HepG2 (cell line): ENCODE results near the gene PLPP3. TPM values are rescaled to one million over a fixed set of nuclear protein-coding genes. Genes with fewer than 3 reads are reported as not detected.
A peak's percentile ranks its signal among the peaks of the same experiment; 100 is the strongest.

Experiments
- ATAC-seq: fragments of 200-7000 bp; cut with Tn5 transposase; 3 replicates; pipeline ENCODE4 v1.9.1; 2020; ENCODE audit warnings: mild to moderate bottlenecking, moderate library complexity
- BruUV-seq: library from RNA; stranded (reverse); fragments of 400-500 nt; replicated peaks from 2 replicates; lab custom pipeline; 2021; lab: Mats Ljungman, UMichigan
- CTCF ChIA-PET: fragments of 300-600 bp; formaldehyde crosslinking; extraction: SDS; loops from one replicate; lab custom pipeline; 2021; ENCODE audit warnings: low total read pairs, inconsistent platforms, low intra/inter-chr PET ratio; lab: Yijun Ruan, JAX
- POLR2A ChIA-PET: fragments of 350-600 bp; sonication (Branson Sonifier 250); formaldehyde crosslinking; loops from one replicate; lab custom pipeline; 2020; ENCODE audit warnings: antibody characterized with exemption, inconsistent platforms; lab: Yijun Ruan, JAX
- DNase-seq: peaks from one replicate; pipeline ENCODE4 v3.0.0-alpha.2; 2015; ENCODE audit warnings: low spot score
- FAIRE-seq: peaks from 3 replicates; lab custom pipeline; 2011; peaks lifted over from hg19 to GRCh38; lab: Jason Lieb, UNC
- H2AFZ ChIP-seq: one replicate; pipeline ENCODE4 v1.6.1; 2011; ENCODE audit warnings: low read length, inconsistent platforms
- H3K27ac ChIP-seq: fragments of 300-600 bp; 3 replicates; pipeline ENCODE4 v1.8.0; 2011; ENCODE audit warnings: mixed run types, mild to moderate bottlenecking, mixed read lengths, low read length, inconsistent platforms; ENCODE audit not compliant: insufficient read depth; ENCODE audit errors: extremely low read length
- H3K27me3 ChIP-seq, 2 experiments: fragments of 200-600 bp in 1 of 2; 2 replicates in 1 of 2; 3 replicates in 1 of 2; pipeline versions ENCODE4 v1.6.0 to v1.8.0; 2011; ENCODE audit warnings: low read length in 2 of 2, mild to moderate bottlenecking in 2 of 2, moderate library complexity in 2 of 2, inconsistent platforms in 1 of 2; ENCODE audit not compliant: insufficient read depth in 2 of 2, control insufficient read depth in 1 of 2
- H3K36me3 ChIP-seq, 2 experiments: fragments of 200-600 bp in 1 of 2; replicated peaks in 1 of 2; 2 replicates in 1 of 2; 3 replicates in 1 of 2; pipeline versions ENCODE4 v1.5.1 to v1.8.0; 2011; ENCODE audit warnings: low read length in 2 of 2, inconsistent platforms in 1 of 2; ENCODE audit not compliant: insufficient read depth in 2 of 2, control insufficient read depth in 1 of 2
- H3K4me1 ChIP-seq: 2 replicates; pipeline ENCODE4 v1.5.1; 2012; ENCODE audit warnings: low read length, inconsistent platforms; ENCODE audit not compliant: insufficient read depth
- H3K4me2 ChIP-seq: 2 replicates; pipeline ENCODE4 v1.6.0; 2011; ENCODE audit warnings: low read depth, low read length, inconsistent platforms
- H3K4me3 ChIP-seq, 3 experiments: fragments of 200-600 bp in 1 of 3; sonication (generic), shearing (Covaris generic) in 1 of 3; replicated peaks in 1 of 3; 2 replicates each; pipeline ENCODE4 v1.5.1; 2011 to 2016; ENCODE audit warnings: low read length in 3 of 3, inconsistent platforms in 2 of 3, low read depth in 2 of 3, mild to moderate bottlenecking in 2 of 3, control low read depth in 1 of 3, mixed read lengths in 1 of 3; ENCODE audit not compliant: insufficient read depth in 1 of 3
- H3K79me2 ChIP-seq: one replicate; pipeline ENCODE4 v1.6.1; 2011; ENCODE audit warnings: low read length, inconsistent platforms; ENCODE audit not compliant: insufficient read depth
- H3K9ac ChIP-seq: 2 replicates; pipeline ENCODE4 v1.6.0; 2011; ENCODE audit warnings: mild to moderate bottlenecking, low read depth, low read length, inconsistent platforms; ENCODE audit not compliant: insufficient read depth
- H3K9me3 ChIP-seq: 2 replicates; pipeline ENCODE4 v1.5.1; 2012; ENCODE audit warnings: mild to moderate bottlenecking, low read length
- H4K20me1 ChIP-seq: 2 replicates; pipeline ENCODE4 v1.6.0; 2011; ENCODE audit warnings: inconsistent platforms, mild to moderate bottlenecking, low read length, moderate library complexity; ENCODE audit not compliant: insufficient read depth
- CBX2 ChIP-seq, 2 experiments: fragments of 200-600 bp in 1 of 2; sonication (generic); formaldehyde crosslinking in 1 of 2; IDR thresholded peaks; 2 replicates each; pipeline versions ENCODE4 v1.7.0 to v1.8.1; 2018 to 2022; ENCODE audit warnings: low read depth in 2 of 2, low read length in 1 of 2, mild to moderate bottlenecking in 1 of 2, missing genetic modification reagents in 1 of 2
- CHD4 ChIP-seq: fragments of 200-600 bp; sonication (generic); IDR thresholded peaks from 2 replicates; pipeline ENCODE4 v1.7.0; 2017; ENCODE audit warnings: mild to moderate bottlenecking, low read length, borderline replicate concordance
- POLR2AphosphoS5 ChIP-seq: IDR thresholded peaks from 2 replicates; pipeline ENCODE4 v1.6.1; 2012; ENCODE audit warnings: low read depth, low read length
- SIX1 ChIP-seq: sonication (generic); formaldehyde crosslinking; IDR thresholded peaks from 2 replicates; pipeline ENCODE4 v1.4.0; 2020; ENCODE audit warnings: missing genetic modification reagents, borderline replicate concordance
- ZNF629 ChIP-seq: sonication (generic); formaldehyde crosslinking; conservative IDR thresholded peaks from 2 replicates; pipeline ENCODE4 v1.5.0; 2020; ENCODE audit warnings: missing genetic modification reagents
- ZNF737 ChIP-seq: sonication (generic); formaldehyde crosslinking; IDR thresholded peaks from 2 replicates; pipeline ENCODE4 v1.5.0; 2020; ENCODE audit warnings: missing genetic modification reagents, mild to moderate bottlenecking, borderline replicate concordance
- ZSCAN31 ChIP-seq: sonication (generic); formaldehyde crosslinking; IDR thresholded peaks from 2 replicates; pipeline ENCODE4 v1.5.0; 2020; ENCODE audit warnings: low read depth, mild to moderate bottlenecking, missing genetic modification reagents
- WGBS: methylation state at CpG from one replicate; pipeline ENCODE4 v1.1.6; 2017; ENCODE audit warnings: low lambda C conversion rate; 5-methylcytosine and 5-hydroxymethylcytosine counted together
- in situ Hi-C: cut with HindIII; loops from 2 replicates; pipeline ENCODE4 v1.10.0; 2017; ENCODE audit warnings: low pct_unique_long_range_greater_than_20kb; ENCODE audit not compliant: extremely low pct_ligation_motif_present
- intact Hi-C: fragments of 100-400 bp; cut with micrococcal nuclease; formaldehyde crosslinking; loops from one replicate; pipeline ENCODE4 v1.10.0; 2022; ENCODE audit not compliant: unreplicated experiment
- polyA plus RNA-seq, 8 experiments: library from polyadenylated mRNA; depleted of rRNA in 3 of 8; stranded (reverse) in 7 of 8; unstranded in 1 of 8; fragments of >200 nt; fragmentation: Illumina TruSeq in 4 of 8; extraction: Trizol in 4 of 8; gene quantifications; 2 replicates each; pipeline versions ENCODE4 v1.2.1 to v1.2.3, GENCODE V29; 2011 to 2016; ENCODE audit warnings: low read depth in 4 of 8, missing spikeins in 1 of 8, mixed read lengths in 1 of 8; ENCODE audit not compliant: insufficient read depth in 1 of 8
- total RNA-seq, 5 experiments: library from RNA; depleted of rRNA; stranded (reverse); fragments of >200 nt; fragmentation: Illumina TruSeq; extraction: Trizol; gene quantifications; 2 replicates each; pipeline ENCODE4 v1.2.3, GENCODE V29; 2016; ENCODE audit warnings: low read depth in 1 of 5
- TF ChIP-seq, protein P1 (sequence below): sonication (generic); formaldehyde crosslinking; IDR thresholded peaks from 2 replicates; pipeline ENCODE4 v1.4.0; 2020; ENCODE audit warnings: missing genetic modification reagents, borderline replicate concordance

The PLPP3 gene
- total and polyA plus RNA-seq, 2 of the 13 experiments (the other 11 are each of a cell fraction or from before 2014, with no cell fraction given): 49.7 to 65.8 TPM

DNA sequence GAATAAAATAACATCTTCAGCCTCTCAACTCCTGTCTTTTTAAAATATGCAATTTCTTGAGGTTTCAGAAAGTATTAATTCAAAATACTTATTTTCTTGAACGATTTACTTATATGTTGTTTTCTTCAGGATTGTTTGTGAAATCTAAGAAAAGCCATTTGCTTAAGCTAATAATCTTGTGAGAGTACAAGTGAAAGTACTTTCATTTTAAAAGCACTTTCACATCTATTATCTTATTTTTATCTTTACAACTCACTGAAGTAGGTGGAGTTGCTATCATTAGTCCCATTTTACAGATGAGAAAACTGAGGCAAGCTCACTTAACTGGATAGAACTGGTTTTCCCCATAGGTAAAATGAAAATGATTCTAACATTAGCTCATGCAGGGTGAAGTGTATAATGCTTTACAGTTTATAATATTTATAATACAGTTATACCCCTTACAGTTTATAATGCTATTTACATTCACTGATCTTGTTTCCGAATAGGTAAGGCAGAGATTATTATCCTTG lies 4.7 kb upstream of the PLPP3 start:
- H3K4me1 ChIP-seq: peaks cover 41% of the 10 kb centered on the region
- no peak overlapping the region for H3K27ac ChIP-seq
- WGBS: 68% methylated on average over 2 of the region's 2 CpGs
- H3K9ac ChIP-seq: no peak overlapping the region
- no peaks in the 10 kb centered on the region for H3K36me3 ChIP-seq
- peaks cover 11% of the 10 kb centered on the region for H3K79me2 ChIP-seq
- no peak for FAIRE-seq
- H3K4me3 ChIP-seq: no peak overlapping the region
- H3K4me2 ChIP-seq: no peak overlapping the region
- POLR2A ChIA-PET: interaction anchor here (1.4 kb wide), 1 partner anchor 89 kb away, joined by 3 read pairs; no protein-coding TSS in a partner anchor
- TF ChIP-seq ZSCAN31 (CRISPR knock-in tag) (no peak), ZNF629 (CRISPR knock-in tag) (peak; percentile 87), CBX2 (IDR thresholded peaks at IDR 0.05; ENCODE audit: low read depth, low read length) (no peak), CBX2 (CRISPR knock-in tag; IDR thresholded peaks at IDR 0.05; ENCODE audit: low read depth) (no peak), SIX1 (CRISPR knock-in tag) (no peak), ZNF737 (CRISPR knock-in tag) (no peak), CHD4 (no peak; the same call in 1 of the 2 replicates), POLR2AphosphoS5 (no peak)
- TF ChIP-seq, protein P1, sequence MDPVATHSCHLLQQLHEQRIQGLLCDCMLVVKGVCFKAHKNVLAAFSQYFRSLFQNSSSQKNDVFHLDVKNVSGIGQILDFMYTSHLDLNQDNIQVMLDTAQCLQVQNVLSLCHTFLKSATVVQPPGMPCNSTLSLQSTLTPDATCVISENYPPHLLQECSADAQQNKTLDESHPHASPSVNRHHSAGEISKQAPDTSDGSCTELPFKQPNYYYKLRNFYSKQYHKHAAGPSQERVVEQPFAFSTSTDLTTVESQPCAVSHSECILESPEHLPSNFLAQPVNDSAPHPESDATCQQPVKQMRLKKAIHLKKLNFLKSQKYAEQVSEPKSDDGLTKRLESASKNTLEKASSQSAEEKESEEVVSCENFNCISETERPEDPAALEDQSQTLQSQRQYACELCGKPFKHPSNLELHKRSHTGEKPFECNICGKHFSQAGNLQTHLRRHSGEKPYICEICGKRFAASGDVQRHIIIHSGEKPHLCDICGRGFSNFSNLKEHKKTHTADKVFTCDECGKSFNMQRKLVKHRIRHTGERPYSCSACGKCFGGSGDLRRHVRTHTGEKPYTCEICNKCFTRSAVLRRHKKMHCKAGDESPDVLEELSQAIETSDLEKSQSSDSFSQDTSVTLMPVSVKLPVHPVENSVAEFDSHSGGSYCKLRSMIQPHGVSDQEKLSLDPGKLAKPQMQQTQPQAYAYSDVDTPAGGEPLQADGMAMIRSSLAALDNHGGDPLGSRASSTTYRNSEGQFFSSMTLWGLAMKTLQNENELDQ (CRISPR knock-in tag): no peak
- TF ChIP-seq, all 625 proteins: peak for 1
- H4K20me1 ChIP-seq: no peaks in the 10 kb centered on the region
- H3K27me3 ChIP-seq: no peaks in the 10 kb centered on the region; a peak in 1 of 5 replicates
- H3K9me3 ChIP-seq: no peaks in the 10 kb centered on the region
- ATAC-seq (no peak), DNase-seq (no peak)
- in situ Hi-C loops: loop anchor here (5.0 to 25.0 kb wide), 5 partner anchors 349 to 1299 kb away; no protein-coding TSS in a partner anchor
- intact Hi-C loops: loop anchor here (2.0 to 10.0 kb wide), 2 partner anchors 719 to 1299 kb away; no protein-coding TSS in a partner anchor
- CTCF ChIA-PET: interaction anchor here (1.2 to 2.3 kb wide), 2 partner anchors 1205 to 1209 kb away, joined by 4 to 8 read pairs; no protein-coding TSS in a partner anchor
- no peak overlapping the region for H2AFZ ChIP-seq
- no TSS peak for BruUV-seq
